Measurements from ENCODE around the gene ACVR2B. TPM values are rescaled to one million over a fixed set of nuclear protein-coding genes. Genes with fewer than 3 reads are reported as not detected.

The ACVR2B gene
- total and polyA plus RNA-seq, 7 donors: 0.59 to 11.9 (median 3.4) TPM

DNA sequence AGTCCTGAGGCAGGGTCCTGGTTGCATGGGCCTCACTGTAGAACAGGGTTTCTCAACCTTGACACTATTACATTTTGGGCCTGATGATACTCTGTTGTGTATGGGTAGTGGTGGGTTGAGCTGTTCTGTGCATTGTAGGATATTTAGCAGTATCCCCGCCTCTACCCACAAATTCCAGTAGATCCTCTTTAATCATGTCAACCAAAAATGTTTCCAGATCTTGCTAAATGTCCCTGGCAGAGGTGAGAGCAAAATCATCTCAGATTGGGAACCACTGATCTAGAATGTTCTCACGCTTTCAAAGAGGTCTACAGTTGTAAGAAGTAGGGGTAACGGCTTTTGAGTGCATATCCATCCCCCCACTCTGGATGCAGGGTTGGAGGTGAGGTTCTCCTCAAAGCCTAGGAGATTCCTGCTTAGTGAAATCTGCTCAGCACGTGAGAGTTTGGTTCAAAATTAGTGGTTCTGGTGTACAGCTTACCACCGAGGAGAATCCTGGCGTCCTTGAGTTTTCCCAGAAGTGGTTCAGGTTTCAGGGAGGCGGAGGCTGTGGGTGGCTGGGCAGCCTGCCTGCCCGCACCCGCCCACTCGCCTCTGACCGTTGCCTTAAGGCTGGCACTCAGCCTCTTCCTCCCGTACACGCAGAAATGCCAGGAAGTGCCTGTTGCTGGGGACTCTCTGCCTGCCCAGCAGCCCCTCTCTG, 5.3 kb downstream of the ACVR2B start:
- H3K4me1 ChIP-seq: peaks cover 71% of the 10 kb centered on the region

DNA sequence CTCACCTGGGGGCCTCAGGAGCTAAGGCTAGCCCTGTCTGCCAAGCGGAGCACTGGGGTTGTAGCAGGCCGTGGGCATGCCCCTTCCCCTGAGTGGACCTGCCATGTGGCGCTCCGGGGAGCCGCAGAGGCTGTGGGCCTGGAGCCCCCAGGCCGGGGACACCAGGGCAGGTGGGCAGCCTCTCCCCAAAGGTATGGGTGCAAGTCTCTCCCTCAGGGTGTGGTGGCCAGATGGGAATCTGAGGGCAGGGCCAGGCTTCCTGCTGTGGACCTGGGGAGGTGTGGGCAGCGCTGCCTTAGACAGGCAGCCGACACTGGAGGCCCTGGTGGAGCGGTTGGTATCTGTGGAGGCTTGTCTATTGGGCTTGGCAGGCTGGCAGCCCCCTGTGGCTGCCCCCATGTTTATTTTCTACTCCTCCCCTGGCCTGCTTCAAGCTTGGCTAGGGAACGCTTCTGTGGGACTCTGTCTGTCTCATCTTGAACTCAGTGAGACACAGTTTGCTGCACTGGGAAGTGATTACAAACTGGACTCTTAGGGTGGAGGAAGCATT, 5.9 kb downstream of the ACVR2B start:
- H3K4me1 ChIP-seq: peaks cover 73% of the 10 kb centered on the region
- no peaks in the 10 kb centered on the region for H3K36me3 ChIP-seq (ENCODE audit: insufficient read depth in 1 of 2, low read depth in 1 of 2)
- TF ChIP-seq, protein P1, sequence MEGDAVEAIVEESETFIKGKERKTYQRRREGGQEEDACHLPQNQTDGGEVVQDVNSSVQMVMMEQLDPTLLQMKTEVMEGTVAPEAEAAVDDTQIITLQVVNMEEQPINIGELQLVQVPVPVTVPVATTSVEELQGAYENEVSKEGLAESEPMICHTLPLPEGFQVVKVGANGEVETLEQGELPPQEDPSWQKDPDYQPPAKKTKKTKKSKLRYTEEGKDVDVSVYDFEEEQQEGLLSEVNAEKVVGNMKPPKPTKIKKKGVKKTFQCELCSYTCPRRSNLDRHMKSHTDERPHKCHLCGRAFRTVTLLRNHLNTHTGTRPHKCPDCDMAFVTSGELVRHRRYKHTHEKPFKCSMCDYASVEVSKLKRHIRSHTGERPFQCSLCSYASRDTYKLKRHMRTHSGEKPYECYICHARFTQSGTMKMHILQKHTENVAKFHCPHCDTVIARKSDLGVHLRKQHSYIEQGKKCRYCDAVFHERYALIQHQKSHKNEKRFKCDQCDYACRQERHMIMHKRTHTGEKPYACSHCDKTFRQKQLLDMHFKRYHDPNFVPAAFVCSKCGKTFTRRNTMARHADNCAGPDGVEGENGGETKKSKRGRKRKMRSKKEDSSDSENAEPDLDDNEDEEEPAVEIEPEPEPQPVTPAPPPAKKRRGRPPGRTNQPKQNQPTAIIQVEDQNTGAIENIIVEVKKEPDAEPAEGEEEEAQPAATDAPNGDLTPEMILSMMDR (IDR thresholded peaks at IDR 0.05): no peak
- H3K27ac ChIP-seq: peak overlapping the region; percentile 96
- intact Hi-C loops (cut with DNase I): loop anchor here (5.0 to 10.0 kb wide), 2 partner anchors 112 to 325 kb away; partner anchors contain the start of genes ACAA1 (in 1 of the 2), MYD88 (in 1 of the 2) and XYLB (in 1 of the 2)
- ATAC-seq (peak in 2 of 4 donors; percentile 11 to 15), DNase-seq (no peak)
- H3K27me3 ChIP-seq (ENCODE audit: insufficient read depth in 3 of 3, low read length in 2 of 3): no peaks in the 10 kb centered on the region
- peak overlapping the region; percentile 72 for H3K4me3 ChIP-seq
- 30 to 51% (median 31%) methylated on average over 10 of the region's 10 CpGs for WGBS, 3 donors
- no peaks in the 10 kb centered on the region for H3K9me3 ChIP-seq

More for the DNA sequence above, 5.3 kb downstream of the ACVR2B start:
- intact Hi-C loops (cut with DNase I): loop anchor here in 1 of 2 donors (10.0 kb wide), 1 partner anchor 324 kb away; the partner anchor contains the start of genes ACAA1 and MYD88
- H3K27ac ChIP-seq: peak overlapping the region; percentile 96
- no peaks in the 10 kb centered on the region for H3K36me3 ChIP-seq (ENCODE audit: insufficient read depth in 1 of 2, low read depth in 1 of 2)
- TF ChIP-seq, protein P1 (IDR thresholded peaks at IDR 0.05): no peak
- DNase-seq: peak; percentile 68 to 77
- 26 to 30% (median 26%) methylated on average over 13 of the region's 13 CpGs for WGBS, 3 donors
- H3K4me3 ChIP-seq: peak overlapping the region; percentile 72
- ATAC-seq: peak; percentile 61 to 70 (median 64)
- no peaks in the 10 kb centered on the region for H3K27me3 ChIP-seq (ENCODE audit: insufficient read depth in 3 of 3, low read length in 2 of 3)
- H3K9me3 ChIP-seq: no peaks in the 10 kb centered on the region

DNA sequence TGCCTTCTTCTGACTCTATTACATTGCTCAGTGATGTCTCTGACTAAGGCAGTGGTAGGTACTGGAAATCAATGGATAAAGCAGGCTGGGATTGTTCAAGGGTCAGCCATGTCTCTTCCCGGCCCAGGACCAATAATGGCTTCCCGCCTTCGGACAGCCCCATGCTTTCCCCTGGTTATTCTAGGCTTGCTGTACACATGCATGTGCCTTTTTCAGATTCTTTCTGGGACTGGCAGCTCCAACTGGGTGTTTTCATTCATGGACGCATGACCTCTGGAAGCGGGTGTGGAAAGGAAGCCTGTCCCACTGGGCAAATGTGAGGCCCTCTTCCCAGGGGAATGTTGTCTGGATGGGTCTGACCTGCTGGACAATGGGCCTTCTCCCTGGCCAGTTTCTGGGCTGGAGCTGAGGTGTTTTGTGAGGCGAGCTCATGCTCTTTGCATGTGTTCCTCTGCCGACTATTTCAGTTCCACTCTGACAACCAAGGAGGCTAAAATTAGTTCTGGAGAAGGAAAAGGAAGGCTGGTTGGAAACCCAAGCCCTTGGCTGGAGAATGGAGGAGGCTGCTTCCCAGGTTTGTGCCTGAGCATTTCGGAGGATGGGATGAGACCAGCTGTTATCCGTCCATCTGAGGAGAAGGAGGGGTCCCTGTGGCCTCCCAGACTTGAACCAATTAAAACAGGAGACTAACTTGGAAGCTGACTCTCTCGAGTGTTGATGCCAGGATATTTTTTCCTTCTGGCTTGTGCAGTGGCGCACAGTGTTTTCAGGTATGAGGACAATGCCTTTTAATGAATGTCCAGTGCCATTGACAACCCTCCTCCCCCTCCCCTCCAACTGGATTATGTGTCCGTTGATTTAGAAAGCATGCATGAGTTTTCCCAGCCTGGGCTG, 6.9 kb downstream of the ACVR2B start:
- peak overlapping the region; percentile 72 for H3K4me3 ChIP-seq
- DNase-seq: peak; percentile 49 to 82
- H3K4me1 ChIP-seq: peaks cover 78% of the 10 kb centered on the region
- no peaks in the 10 kb centered on the region for H3K27me3 ChIP-seq (ENCODE audit: insufficient read depth in 3 of 3, low read length in 2 of 3)
- WGBS, 3 donors: 11 to 23% (median 11%) methylated on average over 12 of the region's 12 CpGs
- no peaks in the 10 kb centered on the region for H3K9me3 ChIP-seq
- peak; percentile 87 to 90 (median 88) for ATAC-seq
- intact Hi-C loops (cut with DNase I): loop anchor here in 1 of 2 donors (5.0 kb wide), 1 partner anchor 113 kb away; the partner anchor contains the start of gene XYLB
- TF ChIP-seq, protein P1 (IDR thresholded peaks at IDR 0.05): no peak
- H3K27ac ChIP-seq: peak overlapping the region; percentile 96
- H3K36me3 ChIP-seq (ENCODE audit: insufficient read depth in 1 of 2, low read depth in 1 of 2): no peaks in the 10 kb centered on the region

DNA sequence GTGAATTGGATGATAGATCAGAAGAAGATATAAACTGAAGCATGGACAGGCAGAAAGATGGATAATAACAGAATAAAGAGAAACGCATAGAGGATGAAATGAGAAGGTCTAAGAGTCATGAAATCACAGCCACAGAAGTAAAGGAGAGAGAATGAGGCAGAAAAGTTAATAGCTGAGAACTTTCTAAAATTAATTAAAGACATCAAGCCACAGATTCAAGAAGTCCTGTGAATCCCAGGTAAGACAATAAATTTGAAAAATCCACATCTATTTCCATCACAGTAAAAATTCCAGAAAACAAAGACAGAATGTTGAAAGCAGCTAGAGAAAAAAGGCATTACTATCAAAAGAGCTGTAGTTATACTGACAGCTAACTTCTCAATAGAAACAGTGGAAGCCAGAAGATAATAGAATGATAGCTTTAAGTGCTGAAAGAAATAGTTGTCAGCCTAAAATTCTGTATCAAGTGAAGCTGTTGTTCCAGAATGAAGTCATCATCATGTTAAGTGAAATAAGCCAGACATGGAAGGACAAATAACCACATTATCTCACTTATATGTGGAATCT, 12.0 kb downstream of the ACVR2B start:
- Histone ChIP-seq H3K27me3 (ENCODE audit: insufficient read depth in 3 of 3, low read length in 2 of 3) (no peaks in the 10 kb centered on the region), H3K36me3 (ENCODE audit: insufficient read depth in 1 of 2, low read depth in 1 of 2) (no peaks in the 10 kb centered on the region), H3K4me3 (no peak overlapping the region), H3K9me3 (no peaks in the 10 kb centered on the region), H3K4me1 (peaks cover 47% of the 10 kb centered on the region), H3K27ac (no peak overlapping the region)
- WGBS, 3 donors: 91 to 100% (median 96%) methylated on average over 1 of the region's 1 CpG
- ATAC-seq: no peak
- DNase-seq: no peak
- TF ChIP-seq, protein P1 (IDR thresholded peaks at IDR 0.05): no peak
- intact Hi-C loops (cut with DNase I): no loop called here

Data from psoas muscle (tissue), 8 donors.